Gastroesophageal sphincter (tissue), 4 donors: ENCODE results near the gene FBP1. TPM values are rescaled to one million over a fixed set of nuclear protein-coding genes. Genes with fewer than 3 reads are reported as not detected.

Experiments used
- ATAC-seq: fragments of 150-250 bp; one replicate; pipeline ENCODE4 v1.9.1; 2016; ENCODE audit warnings: mild to moderate bottlenecking, moderate library complexity
- H3K27ac ChIP-seq, 4 donors: fragments of 200-600 bp; sonication (generic) in 3 of 4; 1 replicate in 3 of 4; 2 replicates in 1 of 4; pipeline ENCODE4 v1.5.1; 2016 to 2019
- H3K27me3 ChIP-seq: fragments of 200-600 bp; sonication (generic); one replicate; pipeline ENCODE4 v1.5.1; 2019
- H3K36me3 ChIP-seq, 2 donors: fragments of 200-600 bp; sonication (generic); one replicate each; pipeline ENCODE4 v1.5.1; 2019; ENCODE audit warnings: control low read depth in 1 of 2
- H3K4me1 ChIP-seq, 3 donors: fragments of 200-600 bp; sonication (generic); 1 replicate in 2 of 3; 2 replicates in 1 of 3; pipeline ENCODE4 v1.5.1; 2016 to 2019; ENCODE audit warnings: control low read depth in 2 of 3
- H3K4me3 ChIP-seq, 2 donors: fragments of 200-600 bp; sonication (generic); one replicate each; pipeline ENCODE4 v1.5.1; 2019; ENCODE audit warnings: mild to moderate bottlenecking in 1 of 2, moderate library complexity in 1 of 2
- H3K9me3 ChIP-seq, 3 donors: fragments of 200-600 bp; sonication (generic); one replicate each; pipeline ENCODE4 v1.5.1; 2017 to 2019; ENCODE audit warnings: control low read depth in 2 of 3
- CTCF ChIP-seq, 4 experiments: fragments of 200-600 bp in 2 of 4; fragments of 450-650 bp in 2 of 4; sonication (generic) in 1 of 4; IDR thresholded peaks; one replicate each; pipeline ENCODE4 v1.5.1; 2017 to 2019; ENCODE audit warnings: antibody characterized with exemption in 4 of 4, mild to moderate bottlenecking in 2 of 4, moderate library complexity in 2 of 4
- EP300 ChIP-seq: sonication (generic); formaldehyde crosslinking; IDR thresholded peaks from one replicate; pipeline ENCODE4 v1.6.1; 2017; ENCODE audit warnings: antibody characterized with exemption, mild to moderate bottlenecking
- POLR2A ChIP-seq, 2 donors: fragments of 450-650 bp; IDR thresholded peaks; one replicate each; pipeline ENCODE4 v1.6.1; 2017; ENCODE audit warnings: antibody characterized with exemption in 2 of 2, mild to moderate bottlenecking in 2 of 2, moderate library complexity in 1 of 2
- POLR2AphosphoS5 ChIP-seq: sonication (generic); formaldehyde crosslinking; IDR thresholded peaks from one replicate; pipeline ENCODE4 v1.6.1; 2017; ENCODE audit warnings: antibody characterized with exemption
- WGBS, 2 donors: methylation state at CpG; one replicate each; pipeline ENCODE4 v1.1.5; 2018; ENCODE audit warnings: low coverage in 1 of 2; 5-methylcytosine and 5-hydroxymethylcytosine counted together
- total RNA-seq, 4 donors: library from RNA; depleted of rRNA; stranded (reverse); fragments of >200 nt; gene quantifications; one replicate each; pipeline ENCODE4 v1.1.0, GENCODE V29; 2016

The FBP1 gene
- total RNA-seq, 4 donors from 2014 or later: 0.72 to 6.3 (median 2.3) TPM; not detected in 1

GRCh38 chr9:94577571-94577970 lies 61.7 kb downstream of the FBP1 start:
- Histone ChIP-seq H3K27me3 (no peaks in the 10 kb centered on the region), H3K4me3 (no peak overlapping the region), H3K36me3 (no peaks in the 10 kb centered on the region), H3K9me3 (no peaks in the 10 kb centered on the region), H3K27ac (no peak overlapping the region), H3K4me1 (no peaks in the 10 kb centered on the region)
- ATAC-seq: no peak
- TF ChIP-seq EP300 (no peak), POLR2AphosphoS5 (no peak), POLR2A (IDR thresholded peaks at IDR 0.05) (no peak), CTCF (IDR thresholded peaks at IDR 0.05) (no peak)
- WGBS, 2 donors: 22 to 37% methylated on average over 2 of the region's 2 CpGs

- WGBS, 2 donors: 0% methylated on average over 1 of the region's 1 CpG
- no peaks in the 10 kb centered on the region for H3K4me1 ChIP-seq
- no peak overlapping the region for H3K27ac ChIP-seq
- H3K4me3 ChIP-seq: no peak overlapping the region
- H3K36me3 ChIP-seq: no peaks in the 10 kb centered on the region
- no peak for ATAC-seq
- no peaks in the 10 kb centered on the region for H3K9me3 ChIP-seq
- TF ChIP-seq POLR2AphosphoS5: no peak
- TF ChIP-seq POLR2A (IDR thresholded peaks at IDR 0.05): no peak
- TF ChIP-seq EP300: no peak
- no peaks in the 10 kb centered on the region for H3K27me3 ChIP-seq
Observed at GRCh38 chr9:94577036-94577435, 62.3 kb downstream of the FBP1 start.

GRCh38 chr9:94576131-94576530 lies 63.2 kb downstream of the FBP1 start:
- Histone ChIP-seq H3K4me3 (no peak overlapping the region), H3K27me3 (no peaks in the 10 kb centered on the region), H3K36me3 (no peaks in the 10 kb centered on the region), H3K9me3 (no peaks in the 10 kb centered on the region), H3K27ac (no peak overlapping the region), H3K4me1 (no peaks in the 10 kb centered on the region)
- no peak for ATAC-seq
- TF ChIP-seq EP300: no peak
- no peak for TF ChIP-seq POLR2A (IDR thresholded peaks at IDR 0.05)
- TF ChIP-seq POLR2AphosphoS5: no peak
- no peak for TF ChIP-seq CTCF (IDR thresholded peaks at IDR 0.05)
- WGBS, 2 donors: 83 to 87% methylated on average over 2 of the region's 2 CpGs

- no peaks in the 10 kb centered on the region for H3K36me3 ChIP-seq
- H3K9me3 ChIP-seq: no peaks in the 10 kb centered on the region
- 87 to 92% methylated on average over 7 to 9 of the region's 17 CpGs for WGBS, 2 donors
- no peak for TF ChIP-seq EP300
- H3K27me3 ChIP-seq: no peaks in the 10 kb centered on the region
- ATAC-seq: no peak
- no peak overlapping the region for H3K27ac ChIP-seq
- no peak overlapping the region for H3K4me3 ChIP-seq
- no peaks in the 10 kb centered on the region for H3K4me1 ChIP-seq
Observed at GRCh38 chr9:94568972-94569712, 70.2 kb downstream of the FBP1 start.

- Histone ChIP-seq H3K9me3 (no peaks in the 10 kb centered on the region), H3K4me3 (no peak overlapping the region), H3K27ac (no peak overlapping the region), H3K36me3 (no peaks in the 10 kb centered on the region), H3K27me3 (no peaks in the 10 kb centered on the region), H3K4me1 (no peaks in the 10 kb centered on the region)
- no peak for ATAC-seq
- WGBS, 2 donors: 63 to 66% methylated on average over 3 of the region's 3 CpGs
- no peak for TF ChIP-seq EP300
- TF ChIP-seq POLR2A (IDR thresholded peaks at IDR 0.05): no peak
- TF ChIP-seq CTCF (IDR thresholded peaks at IDR 0.05): no peak
- TF ChIP-seq POLR2AphosphoS5: no peak
Observed at GRCh38 chr9:94568250-94568889, 70.9 kb downstream of the FBP1 start.

GRCh38 chr9:94567271-94567670 lies 72.0 kb downstream of the FBP1 start:
- ATAC-seq: no peak
- no peaks in the 10 kb centered on the region for H3K4me1 ChIP-seq
- WGBS, 2 donors: 64 to 72% methylated on average over 1 to 2 of the region's 2 CpGs
- no peaks in the 10 kb centered on the region for H3K36me3 ChIP-seq
- TF ChIP-seq CTCF (IDR thresholded peaks at IDR 0.05) (no peak), POLR2AphosphoS5 (no peak), POLR2A (IDR thresholded peaks at IDR 0.05) (no peak), EP300 (no peak)
- no peaks in the 10 kb centered on the region for H3K27me3 ChIP-seq
- no peak overlapping the region for H3K4me3 ChIP-seq
- H3K27ac ChIP-seq: no peak overlapping the region
- no peaks in the 10 kb centered on the region for H3K9me3 ChIP-seq
